DOHH2 (cell line): Measurements from ENCODE around the gene TMEM141.

Experiments
- H3F3A ChIP-seq: fragments of 200-600 bp; sonication (generic), shearing (Covaris generic); 2 replicates; pipeline ENCODE4 v1.6.0; 2016; ENCODE audit warnings: antibody characterized with exemption, mild to moderate bottlenecking; ENCODE audit not compliant: control insufficient read depth, insufficient read depth
- H3K27ac ChIP-seq: fragments of 200-600 bp; sonication (generic); 2 replicates; pipeline ENCODE4 v1.5.1; 2014; ENCODE audit warnings: low read depth, mild to moderate bottlenecking, low read length, moderate library complexity
- H3K27me3 ChIP-seq: fragments of 200-600 bp; sonication (generic); 2 replicates; pipeline ENCODE4 v1.6.1; 2014; ENCODE audit warnings: mild to moderate bottlenecking, low read length, mixed read lengths; ENCODE audit not compliant: control insufficient read depth
- H3K36me3 ChIP-seq: fragments of 200-600 bp; sonication (generic); 2 replicates; pipeline ENCODE4 v1.6.1; 2014; ENCODE audit warnings: mild to moderate bottlenecking, low read length, moderate library complexity, mixed read lengths; ENCODE audit not compliant: control insufficient read depth
- H3K4me1 ChIP-seq: fragments of 200-600 bp; sonication (generic); 2 replicates; pipeline ENCODE4 v1.6.1; 2014; ENCODE audit warnings: mild to moderate bottlenecking, low read length, mixed read lengths; ENCODE audit not compliant: control insufficient read depth
- H3K4me2 ChIP-seq: fragments of 200-600 bp; sonication (generic); 2 replicates; pipeline ENCODE4 v1.6.0; 2014; ENCODE audit warnings: mild to moderate bottlenecking, low read length, moderate library complexity
- H3K4me3 ChIP-seq: fragments of 200-600 bp; sonication (generic); 2 replicates; pipeline ENCODE4 v1.5.1; 2014; ENCODE audit warnings: mild to moderate bottlenecking, low read length, mixed read lengths
- H3K79me2 ChIP-seq: fragments of 200-600 bp; sonication (generic); 2 replicates; pipeline ENCODE4 v1.6.1; 2014; ENCODE audit warnings: mild to moderate bottlenecking, low read length, mixed read lengths; ENCODE audit not compliant: control insufficient read depth
- H3K9me2 ChIP-seq: fragments of 200-600 bp; sonication (generic); replicated peaks from 2 replicates; pipeline ENCODE4 v1.6.1; 2014; ENCODE audit warnings: mild to moderate bottlenecking, low read length, mixed read lengths; ENCODE audit not compliant: control insufficient read depth
- H3K9me3 ChIP-seq: fragments of 200-600 bp; sonication (generic); 2 replicates; pipeline ENCODE4 v1.6.1; 2014; ENCODE audit warnings: antibody characterized with exemption, low read length, mixed read lengths; ENCODE audit not compliant: control insufficient read depth, insufficient read depth
- H4K20me1 ChIP-seq: fragments of 200-600 bp; sonication (generic); 2 replicates; pipeline ENCODE4 v1.6.0; 2014; ENCODE audit warnings: low read depth, mild to moderate bottlenecking, antibody characterized with exemption, low read length, moderate library complexity; ENCODE audit not compliant: control insufficient read depth, insufficient read depth
- EZH2phosphoT487 ChIP-seq: fragments of 200-600 bp; sonication (generic); IDR thresholded peaks from 2 replicates; pipeline ENCODE4 v1.6.1; 2017; ENCODE audit warnings: borderline replicate concordance, mild to moderate bottlenecking, antibody characterized with exemption, low read length, moderate library complexity, mixed read lengths
- TF ChIP-seq, protein P1 (sequence below): fragments of 200-600 bp; sonication (generic); IDR thresholded peaks from one replicate; pipeline ENCODE4 v1.5.1; 2014; ENCODE audit warnings: antibody characterized with exemption, mild to moderate bottlenecking, low read depth, low read length; ENCODE audit not compliant: poor library complexity, severe bottlenecking

Gene TMEM141

DNA sequence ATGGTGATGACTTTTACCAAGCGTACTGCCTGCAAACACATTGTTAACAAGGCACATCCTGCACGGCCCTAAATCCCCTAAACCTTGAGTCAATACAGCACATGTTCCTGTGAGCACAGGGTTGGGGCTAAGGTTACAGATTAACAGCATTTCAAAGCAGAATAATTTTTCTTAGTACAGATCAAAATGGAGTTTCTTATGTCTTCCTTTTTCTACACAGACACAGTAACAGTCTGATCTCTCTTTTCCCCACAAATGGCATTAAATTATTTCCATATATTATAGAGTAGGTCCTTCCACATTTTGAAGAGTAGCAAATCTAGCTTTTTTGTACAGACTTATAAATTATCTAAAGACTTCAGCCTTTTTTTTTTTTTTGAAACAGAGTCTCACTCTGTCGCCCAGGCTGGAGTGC lies 1.6 kb upstream of the TMEM141 start:
- peaks cover 9% of the 10 kb centered on the region; the same call in 1 of the 2 replicates for H3K36me3 ChIP-seq
- no peaks in the 10 kb centered on the region for H3K9me3 ChIP-seq
- H3K4me1 ChIP-seq, result peaks cover 21% of the 10 kb centered on the region
- H4K20me1 ChIP-seq, result no peaks in the 10 kb centered on the region
- H3K4me2 ChIP-seq, result no peak overlapping the region
- no peak overlapping the region for H3K27ac ChIP-seq
- no peaks in the 10 kb centered on the region for H3K9me2 ChIP-seq
- peaks cover 18% of the 10 kb centered on the region for H3K27me3 ChIP-seq
- no peaks in the 10 kb centered on the region for H3F3A ChIP-seq
- TF ChIP-seq EZH2phosphoT487, result no peak
- TF ChIP-seq, protein P1, sequence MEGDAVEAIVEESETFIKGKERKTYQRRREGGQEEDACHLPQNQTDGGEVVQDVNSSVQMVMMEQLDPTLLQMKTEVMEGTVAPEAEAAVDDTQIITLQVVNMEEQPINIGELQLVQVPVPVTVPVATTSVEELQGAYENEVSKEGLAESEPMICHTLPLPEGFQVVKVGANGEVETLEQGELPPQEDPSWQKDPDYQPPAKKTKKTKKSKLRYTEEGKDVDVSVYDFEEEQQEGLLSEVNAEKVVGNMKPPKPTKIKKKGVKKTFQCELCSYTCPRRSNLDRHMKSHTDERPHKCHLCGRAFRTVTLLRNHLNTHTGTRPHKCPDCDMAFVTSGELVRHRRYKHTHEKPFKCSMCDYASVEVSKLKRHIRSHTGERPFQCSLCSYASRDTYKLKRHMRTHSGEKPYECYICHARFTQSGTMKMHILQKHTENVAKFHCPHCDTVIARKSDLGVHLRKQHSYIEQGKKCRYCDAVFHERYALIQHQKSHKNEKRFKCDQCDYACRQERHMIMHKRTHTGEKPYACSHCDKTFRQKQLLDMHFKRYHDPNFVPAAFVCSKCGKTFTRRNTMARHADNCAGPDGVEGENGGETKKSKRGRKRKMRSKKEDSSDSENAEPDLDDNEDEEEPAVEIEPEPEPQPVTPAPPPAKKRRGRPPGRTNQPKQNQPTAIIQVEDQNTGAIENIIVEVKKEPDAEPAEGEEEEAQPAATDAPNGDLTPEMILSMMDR, result no peak
- peaks cover 3% of the 10 kb centered on the region; the same call in 1 of the 2 replicates for H3K79me2 ChIP-seq
- no peak overlapping the region for H3K4me3 ChIP-seq

DNA sequence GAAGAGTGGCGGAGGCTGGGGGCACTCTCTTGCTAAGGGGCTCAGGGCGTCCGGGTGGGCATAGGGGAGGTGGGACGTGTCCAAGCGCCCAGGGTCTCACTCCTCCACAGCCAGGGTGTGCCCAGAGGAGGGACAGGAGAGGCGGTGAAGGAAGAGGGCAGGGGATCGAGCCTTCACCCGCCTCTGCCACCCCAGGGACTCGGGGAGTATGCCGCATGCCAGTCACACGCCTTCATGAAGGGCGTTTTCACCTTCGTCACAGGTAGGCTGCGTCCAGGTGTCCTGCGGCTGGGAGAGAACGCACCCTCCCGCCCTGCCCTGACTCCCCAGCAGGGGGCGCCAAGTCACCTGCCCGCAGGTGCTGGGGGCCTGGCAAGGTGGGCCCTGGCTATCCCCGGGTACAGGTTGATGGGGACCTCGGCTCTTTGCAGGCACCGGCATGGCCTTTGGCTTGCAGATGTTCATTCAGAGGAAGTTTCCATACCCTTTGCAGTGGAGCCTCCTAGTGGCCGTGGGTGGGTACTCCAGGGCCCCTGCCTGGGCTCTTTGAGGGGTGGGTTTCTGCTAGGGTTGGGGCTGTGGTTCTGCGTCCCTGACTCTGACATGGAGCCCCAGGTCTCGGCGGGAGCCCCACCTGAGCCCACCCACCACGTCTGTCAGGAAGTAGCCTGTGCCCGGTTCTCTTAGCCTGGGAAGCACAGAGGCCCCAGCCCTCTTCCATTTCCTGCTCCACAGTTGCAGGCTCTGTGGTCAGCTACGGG lies 552 bp downstream of the TMEM141 start:
- H3K9me2 ChIP-seq, result no peaks in the 10 kb centered on the region
- H3K27me3 ChIP-seq, result peaks cover 12% of the 10 kb centered on the region; the same call in 1 of the 2 replicates
- no peak for TF ChIP-seq EZH2phosphoT487
- TF ChIP-seq, protein P1, result peak; percentile 100
- peak overlapping the region; percentile 37 for H3K27ac ChIP-seq
- no peaks in the 10 kb centered on the region for H4K20me1 ChIP-seq
- no peaks in the 10 kb centered on the region for H3K9me3 ChIP-seq
- H3K4me2 ChIP-seq, result peak overlapping the region; percentile 86
- H3F3A ChIP-seq, result no peaks in the 10 kb centered on the region
- peak overlapping the region; percentile 77 for H3K4me3 ChIP-seq
- H3K36me3 ChIP-seq, result peaks cover 9% of the 10 kb centered on the region; the same call in 1 of the 2 replicates
- peaks cover 3% of the 10 kb centered on the region; the same call in 1 of the 2 replicates for H3K79me2 ChIP-seq
- H3K4me1 ChIP-seq, result peaks cover 36% of the 10 kb centered on the region

DNA sequence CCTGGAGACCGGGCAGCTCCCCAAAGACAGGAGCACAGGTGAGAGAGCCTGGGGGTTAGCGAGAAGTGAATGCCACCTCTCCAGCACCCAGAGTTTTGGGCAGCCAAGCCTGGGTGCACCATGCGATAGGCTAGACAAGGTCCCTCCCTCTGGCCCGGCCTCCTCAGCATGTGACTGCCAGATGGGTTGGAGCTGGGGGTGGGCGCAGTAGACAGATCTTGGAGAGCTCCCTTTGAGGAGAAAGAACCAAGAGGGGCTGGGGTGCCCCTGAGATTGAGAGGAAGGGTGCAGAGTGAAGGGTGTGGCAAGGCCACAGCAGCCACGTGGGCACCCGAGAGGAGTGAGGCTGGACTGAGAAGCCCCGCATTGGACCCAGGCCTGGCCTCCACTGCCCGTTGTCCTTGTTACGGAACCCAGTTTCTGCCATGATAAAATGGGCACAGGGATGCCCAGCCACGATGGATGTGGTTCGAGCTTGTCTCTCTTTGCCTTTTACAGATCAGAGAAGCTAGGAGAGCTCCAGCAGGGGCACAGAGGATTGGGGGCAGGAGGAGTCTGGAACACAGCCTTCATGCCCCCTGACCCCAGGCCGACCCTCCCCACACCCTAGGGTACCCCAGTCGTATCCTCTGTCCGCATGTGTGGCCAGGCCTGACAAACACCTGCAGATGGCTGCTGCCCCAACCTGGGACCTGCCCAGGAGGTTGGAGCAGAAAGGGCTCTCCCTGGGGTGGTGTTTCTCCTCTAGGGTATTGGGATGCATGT lies 1.4 kb downstream of the TMEM141 start:
- Histone ChIP-seq H3F3A (no peaks in the 10 kb centered on the region), H4K20me1 (no peaks in the 10 kb centered on the region), H3K4me3 (peak overlapping the region; percentile 77), H3K27ac (no peak overlapping the region), H3K9me3 (no peaks in the 10 kb centered on the region), H3K4me1 (peaks cover 37% of the 10 kb centered on the region), H3K9me2 (no peaks in the 10 kb centered on the region), H3K36me3 (peaks cover 9% of the 10 kb centered on the region; the same call in 1 of the 2 replicates), H3K27me3 (peaks cover 5% of the 10 kb centered on the region; the same call in 1 of the 2 replicates), H3K4me2 (peak overlapping the region; percentile 86), H3K79me2 (peaks cover 3% of the 10 kb centered on the region; the same call in 1 of the 2 replicates)
- TF ChIP-seq EZH2phosphoT487, result no peak
- TF ChIP-seq, protein P1, result no peak
